ENCODE data around the gene TMEM169.
A peak's percentile ranks its signal among the peaks of the same experiment; 100 is the strongest.

The TMEM169 gene

GRCh38 chr2:216081487-216082116 lies at the start of gene TMEM169, which contains the start of gene PECR:
Gene TMEM169, plus strand, starts transcription at chr2:216081919. Its CDS starts 14,045 bp downstream, at chr2:216095964.
Gene PECR, minus strand, starts transcription at chr2:216081809. Its CDS starts 68 bp downstream, at chr2:216081741.
- Histone ChIP-seq H3K79me2 (ENCODE audit: control insufficient read depth, low read length) (no peaks in the 10 kb centered on the region), H3K9me3 (ENCODE audit: control insufficient read depth, insufficient read depth, low read length) (no peaks in the 10 kb centered on the region), H4K20me1 (ENCODE audit: control insufficient read depth, insufficient read depth, low read depth, low read length) (no peaks in the 10 kb centered on the region), H3K9me2 (replicated peaks; ENCODE audit: control insufficient read depth, low read length) (no peaks in the 10 kb centered on the region), H3K4me3 (ENCODE audit: low read length) (peak within 1 kb of the TSS; percentile 52), H3K36me3 (ENCODE audit: control insufficient read depth, low read length) (no peaks in the 10 kb centered on the region), H3K4me2 (ENCODE audit: low read length) (peak within 1 kb of the TSS; percentile 47), H3K4me1 (ENCODE audit: control insufficient read depth, low read length) (peaks cover 4% of the 10 kb centered on the region; the same call in 1 of the 2 replicates), H3K27me3 (ENCODE audit: control insufficient read depth, low read length) (peaks cover 29% of the 10 kb centered on the region), H3F3A (ENCODE audit: control insufficient read depth, insufficient read depth) (no peaks in the 10 kb centered on the region), H3K27ac (ENCODE audit: low read depth, low read length) (no peak within 1 kb of the TSS)
- TF ChIP-seq CTCF (IDR thresholded peaks at IDR 0.05; ENCODE audit: low read depth, low read length, poor library complexity, severe bottlenecking) (no peak), EZH2phosphoT487 (IDR thresholded peaks at IDR 0.05; ENCODE audit: borderline replicate concordance, low read length) (0 out of 2 replicates have a peak, but pooled peaks have one; percentile 34)

- no peak overlapping the region for H3K4me2 ChIP-seq (ENCODE audit: low read length)
- H3K4me3 ChIP-seq (ENCODE audit: low read length): no peak overlapping the region
- peaks cover 20% of the 10 kb centered on the region for H3K27me3 ChIP-seq (ENCODE audit: control insufficient read depth, low read length)
- no peak overlapping the region for H3K27ac ChIP-seq (ENCODE audit: low read depth, low read length)
- H4K20me1 ChIP-seq (ENCODE audit: control insufficient read depth, insufficient read depth, low read depth, low read length): no peaks in the 10 kb centered on the region
- no peaks in the 10 kb centered on the region for H3K9me2 ChIP-seq (replicated peaks; ENCODE audit: control insufficient read depth, low read length)
- H3K9me3 ChIP-seq (ENCODE audit: control insufficient read depth, insufficient read depth, low read length): no peaks in the 10 kb centered on the region
- H3K36me3 ChIP-seq (ENCODE audit: control insufficient read depth, low read length): no peaks in the 10 kb centered on the region
- no peaks in the 10 kb centered on the region for H3F3A ChIP-seq (ENCODE audit: control insufficient read depth, insufficient read depth)
- H3K79me2 ChIP-seq (ENCODE audit: control insufficient read depth, low read length): no peaks in the 10 kb centered on the region
- TF ChIP-seq EZH2phosphoT487 (IDR thresholded peaks at IDR 0.05; ENCODE audit: borderline replicate concordance, low read length) (no peak), CTCF (IDR thresholded peaks at IDR 0.05; ENCODE audit: low read depth, low read length, poor library complexity, severe bottlenecking) (no peak)
- no peaks in the 10 kb centered on the region for H3K4me1 ChIP-seq (ENCODE audit: control insufficient read depth, low read length)
Measured at GRCh38 chr2:216031960-216032689, 49.6 kb upstream of the TMEM169 start.

GRCh38 chr2:216033403-216033802 lies 48.3 kb upstream of the TMEM169 start:
- no peaks in the 10 kb centered on the region for H3K4me1 ChIP-seq (ENCODE audit: control insufficient read depth, low read length)
- H3K27ac ChIP-seq (ENCODE audit: low read depth, low read length): no peak overlapping the region
- H3K4me2 ChIP-seq (ENCODE audit: low read length): no peak overlapping the region

More at GRCh38 chr2:216033403-216033802, 48.3 kb upstream of the TMEM169 start:
- TF ChIP-seq CTCF (IDR thresholded peaks at IDR 0.05; ENCODE audit: low read depth, low read length, poor library complexity, severe bottlenecking) (no peak), EZH2phosphoT487 (IDR thresholded peaks at IDR 0.05; ENCODE audit: borderline replicate concordance, low read length) (no peak)
- Histone ChIP-seq H3K36me3 (ENCODE audit: control insufficient read depth, low read length) (no peaks in the 10 kb centered on the region), H4K20me1 (ENCODE audit: control insufficient read depth, insufficient read depth, low read depth, low read length) (no peaks in the 10 kb centered on the region), H3F3A (ENCODE audit: control insufficient read depth, insufficient read depth) (no peaks in the 10 kb centered on the region), H3K9me2 (replicated peaks; ENCODE audit: control insufficient read depth, low read length) (no peaks in the 10 kb centered on the region), H3K79me2 (ENCODE audit: control insufficient read depth, low read length) (no peaks in the 10 kb centered on the region), H3K4me3 (ENCODE audit: low read length) (no peak overlapping the region), H3K27me3 (ENCODE audit: control insufficient read depth, low read length) (peaks cover 20% of the 10 kb centered on the region), H3K9me3 (ENCODE audit: control insufficient read depth, insufficient read depth, low read length) (no peaks in the 10 kb centered on the region)
